HG03045 (cell line): Measurements from ENCODE around the gene GPR142.

Experiments
- ATAC-seq: cut with Tn5 transposase; IDR thresholded peaks from one replicate; pipeline ENCODE4 v1.9.1; 2021; ENCODE audit warnings: mild to moderate bottlenecking, moderate library complexity; ENCODE audit not compliant: unreplicated experiment

GPR142 gene

GRCh38 chr17:74368341-74369081 is 1.2 kb downstream of the GPR142 start:
- no peak for ATAC-seq

DNA sequence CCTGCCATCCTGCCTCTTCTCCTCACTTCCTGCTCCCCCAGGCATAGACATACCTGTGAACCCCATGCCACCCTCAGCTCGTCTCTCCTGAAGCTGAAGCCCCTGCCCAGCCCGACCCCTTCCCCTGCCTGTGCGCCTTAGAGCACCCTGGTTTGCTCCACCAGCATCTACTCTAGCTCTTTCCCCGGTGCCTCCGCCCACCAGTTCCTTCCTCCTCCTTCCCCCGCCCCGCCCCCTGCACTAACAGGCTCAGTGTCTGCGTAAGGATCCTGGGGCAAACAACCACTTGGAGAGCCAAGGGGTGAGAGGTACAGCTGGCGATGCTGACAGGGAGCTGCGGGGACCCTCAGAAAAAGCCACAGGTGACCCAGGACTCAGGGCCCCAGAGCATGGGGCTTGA is 1.9 kb downstream of the GPR142 start:
- no peak for ATAC-seq

DNA sequence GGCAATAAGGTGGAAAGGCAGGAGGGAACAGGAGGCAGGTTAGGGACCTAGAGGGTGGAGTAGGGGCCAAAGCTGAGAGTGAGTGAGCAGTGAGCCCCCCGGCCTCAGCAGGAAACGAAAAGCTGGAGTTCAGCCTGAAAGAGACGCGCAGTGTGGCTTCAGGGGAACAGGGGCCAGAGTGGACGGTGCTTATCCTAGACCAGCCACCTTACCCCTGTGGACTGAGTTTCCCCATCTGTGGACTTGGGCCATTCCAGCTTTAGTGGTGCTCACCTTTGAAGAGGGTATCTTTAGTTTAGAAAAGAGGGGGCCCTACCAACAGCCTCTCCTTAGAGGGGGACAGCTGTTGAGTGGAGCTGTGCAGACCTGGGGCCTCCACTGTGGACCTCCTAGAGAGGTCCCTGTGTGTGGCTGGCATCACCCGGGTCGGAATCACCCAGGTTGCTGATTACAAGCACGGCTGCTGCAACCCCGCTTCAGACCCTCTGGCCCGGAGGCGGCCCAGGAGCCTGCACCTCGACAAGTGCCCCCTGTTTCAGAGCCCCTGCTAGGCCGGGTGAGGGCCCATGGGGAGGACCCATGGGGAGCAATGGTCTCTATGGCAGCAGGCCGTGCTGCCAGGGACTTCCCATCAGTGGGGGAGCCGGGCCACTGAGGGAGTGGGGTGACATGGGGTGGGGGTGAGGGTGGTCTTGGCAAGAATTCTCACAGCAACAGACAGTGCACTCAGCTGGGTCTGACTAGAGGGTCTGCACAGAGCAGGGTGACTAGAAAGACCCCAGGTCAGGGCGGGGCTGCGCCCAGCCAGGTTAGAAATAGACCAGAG is 2.6 kb downstream of the GPR142 start:
- ATAC-seq, result no peak

DNA sequence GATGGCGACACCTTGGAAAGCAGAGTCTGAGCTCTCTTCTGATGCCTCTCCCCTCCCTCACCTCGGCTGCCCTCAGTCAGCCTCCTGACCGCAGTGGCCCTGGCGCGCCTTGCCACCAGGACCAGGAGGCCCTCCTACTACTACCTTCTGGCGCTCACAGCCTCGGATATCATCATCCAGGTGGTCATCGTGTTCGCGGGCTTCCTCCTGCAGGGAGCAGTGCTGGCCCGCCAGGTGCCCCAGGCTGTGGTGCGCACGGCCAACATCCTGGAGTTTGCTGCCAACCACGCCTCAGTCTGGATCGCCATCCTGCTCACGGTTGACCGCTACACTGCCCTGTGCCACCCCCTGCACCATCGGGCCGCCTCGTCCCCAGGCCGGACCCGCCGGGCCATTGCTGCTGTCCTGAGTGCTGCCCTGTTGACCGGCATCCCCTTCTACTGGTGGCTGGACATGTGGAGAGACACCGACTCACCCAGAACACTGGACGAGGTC is 4.4 kb downstream of the GPR142 start:
- no peak for ATAC-seq

- no peak for ATAC-seq
Observed at GRCh38 chr17:74372426-74372825, 5.1 kb downstream of the GPR142 start.

GRCh38 chr17:74373838-74374606 is 6.7 kb downstream of the GPR142 start:
- ATAC-seq, result no peak

GRCh38 chr17:74374858-74375257 is 7.6 kb downstream of the GPR142 start:
- ATAC-seq, result no peak

DNA sequence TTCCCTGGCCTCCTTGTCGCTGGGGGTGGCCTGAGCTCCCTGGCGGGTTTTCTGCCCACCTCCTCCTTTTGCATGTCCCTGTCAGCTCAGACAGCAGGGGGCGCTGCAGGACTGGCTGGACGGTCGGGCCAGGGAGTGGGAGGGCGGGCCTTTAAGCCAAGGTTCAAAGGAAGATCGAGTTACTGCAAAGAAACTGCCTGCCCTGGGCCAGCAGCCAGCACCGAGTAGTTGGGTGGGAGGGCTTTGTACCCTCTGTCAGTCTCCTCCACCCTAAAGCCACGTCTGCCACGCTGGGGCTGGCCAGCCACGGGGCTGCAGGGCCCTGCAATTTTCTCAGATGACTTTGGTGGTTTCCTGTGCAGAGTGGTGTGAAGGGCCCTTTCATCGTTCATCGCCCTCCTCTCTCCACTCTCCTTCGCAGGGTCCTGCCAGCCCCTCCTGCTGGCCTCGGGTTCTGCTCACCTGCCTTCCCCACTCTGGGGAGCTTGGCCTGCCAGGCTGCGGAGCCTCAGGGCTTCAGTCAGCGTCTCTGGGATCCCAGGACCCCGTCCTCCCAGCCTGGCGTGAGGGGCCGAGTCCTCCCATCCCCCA is 12.3 kb downstream of the GPR142 start:
- ATAC-seq, result no peak

DNA sequence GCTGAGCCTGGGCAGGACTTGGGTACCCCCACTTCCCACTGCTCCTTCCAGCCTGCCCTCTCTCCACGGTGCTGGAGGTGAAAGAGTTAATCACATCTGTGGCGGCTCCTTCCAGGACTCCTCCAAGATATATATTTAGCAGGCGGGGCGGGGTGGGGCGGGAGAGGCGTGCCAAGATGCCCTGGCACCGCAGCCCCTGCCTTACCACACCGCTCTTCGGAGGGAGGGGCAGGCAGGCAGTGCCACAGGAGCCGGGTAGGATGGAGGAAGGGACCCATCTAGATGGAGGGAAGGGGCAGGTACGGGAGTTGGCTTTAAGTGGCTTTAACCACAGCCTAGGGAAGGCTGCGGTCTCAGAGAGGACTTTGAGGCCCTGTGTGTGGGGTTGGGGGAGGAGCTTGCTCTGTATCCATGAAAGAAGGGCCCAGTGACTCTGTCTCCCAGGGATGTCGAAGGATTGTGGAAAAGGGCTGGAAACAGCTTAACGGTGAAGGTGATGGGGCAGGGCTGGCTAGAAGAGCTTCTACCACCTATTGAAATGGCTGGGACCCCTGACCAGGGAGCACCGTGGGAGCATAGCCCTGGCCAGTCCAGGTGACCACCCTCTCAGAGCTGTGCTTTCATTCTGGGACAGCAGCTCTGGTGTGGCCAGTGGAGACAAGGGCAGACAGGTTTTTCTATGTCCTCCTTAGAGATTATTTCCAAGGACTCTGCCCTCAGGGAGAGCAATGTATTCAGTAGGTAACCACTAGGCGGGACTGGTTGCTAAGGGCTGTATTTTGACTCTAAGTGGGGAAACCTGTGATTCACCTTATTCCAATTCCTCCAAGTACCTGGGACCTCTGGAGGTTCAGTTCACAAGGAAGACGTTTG is 13.0 kb downstream of the GPR142 start:
- no peak for ATAC-seq

GRCh38 chr17:74380959-74381808 is 13.9 kb downstream of the GPR142 start:
- ATAC-seq, result no peak

GRCh38 chr17:74383141-74383540 is 15.8 kb downstream of the GPR142 start:
- no peak for ATAC-seq

GRCh38 chr17:74385201-74385600 is 17.9 kb downstream of the GPR142 start:
- no peak for ATAC-seq

- ATAC-seq, result no peak
Observed at GRCh38 chr17:74386386-74386785, 19.1 kb downstream of the GPR142 start.

- ATAC-seq, result no peak
Observed at GRCh38 chr17:74387365-74388218, 20.3 kb downstream of the GPR142 start.

GRCh38 chr17:74389084-74389753 is 21.9 kb downstream of the GPR142 start:
- ATAC-seq, result no peak

- ATAC-seq, result no peak
Observed at GRCh38 chr17:74389937-74390679, 22.8 kb downstream of the GPR142 start.
